Measurements from ENCODE around the gene UBE2N. TPM values are rescaled to one million over a fixed set of nuclear protein-coding genes. Genes with fewer than 3 reads are reported as not detected.

The UBE2N gene
- total RNA-seq, 1 experiment from 2014 or later: 160 TPM

DNA sequence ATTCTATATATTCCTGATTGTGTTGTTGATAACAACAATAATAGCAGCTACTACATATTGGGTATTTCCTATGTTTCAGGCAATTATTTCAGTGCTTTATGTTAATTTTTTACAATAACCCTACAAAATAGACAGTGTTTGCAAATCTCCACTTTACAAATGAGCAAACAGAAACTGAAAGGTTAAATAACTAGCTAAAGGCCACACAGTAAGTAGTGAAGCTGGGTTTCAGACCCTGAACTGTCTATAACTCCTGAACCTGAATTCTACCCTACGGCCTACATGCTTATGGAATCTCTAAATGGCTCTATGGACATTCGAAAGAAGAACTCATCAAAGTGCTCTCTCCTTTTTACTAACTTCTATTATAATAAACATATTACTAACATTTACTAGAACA, 83.7 kb downstream of the UBE2N start:
- DNase-seq (ENCODE audit: low read depth): no peak

- DNase-seq (ENCODE audit: low read depth): no peak
These were observed 85.5 kb downstream of the UBE2N start for GRCh38 chr12:93356214-93356613.

Other genes with a start within 250 kb of the UBE2N start
- 36.0 and 40.5 TPM in 2 replicates for gene NUDT4, start 64.0 kb downstream of the UBE2N start, total RNA-seq (2014; rRNA removed; shearing (Covaris generic))
- 89.8 and 127 TPM in 2 replicates for gene MRPL42, start 25.6 kb upstream of the UBE2N start, total RNA-seq (2014; rRNA removed; shearing (Covaris generic))
- 7.3 and 9.5 TPM in 2 replicates for gene SOCS2, start 130.7 kb upstream of the UBE2N start, total RNA-seq (2014; rRNA removed; shearing (Covaris generic))
- 26.7 and 27.1 TPM in 2 replicates for gene CRADD, start 235.4 kb upstream of the UBE2N start, total RNA-seq (2014; rRNA removed; shearing (Covaris generic))

Measured in RPMI7951 (cell line).